Esophagus muscularis mucosa (tissue), 3 donors: Measurements from ENCODE around the gene PNO1.
"Not testable (repeated sequence)": the region's sequence is repeated elsewhere in the genome, so short reads cannot be mapped to it uniquely, and the experiment has no call there.

ENCODE experiments used
- POLR2A ChIP-seq: fragments of 450-650 bp; IDR thresholded peaks from one replicate; pipeline ENCODE4 v1.6.1; 2017; ENCODE audit warnings: antibody characterized with exemption, moderate library complexity, mild to moderate bottlenecking, low read depth
- POLR2AphosphoS5 ChIP-seq, 2 donors: sonication (generic); formaldehyde crosslinking; IDR thresholded peaks; one replicate each; pipeline ENCODE4 v1.6.1; 2017; ENCODE audit warnings: antibody characterized with exemption in 2 of 2
- TF ChIP-seq, protein P1 (sequence below), 3 experiments: fragments of 200-600 bp in 2 of 3; fragments of 450-650 bp in 1 of 3; sonication (generic) in 2 of 3; IDR thresholded peaks; one replicate each; pipeline ENCODE4 v1.5.1; 2017 to 2019; ENCODE audit warnings: antibody characterized with exemption in 3 of 3, mild to moderate bottlenecking in 2 of 3, moderate library complexity in 1 of 3

DNA sequence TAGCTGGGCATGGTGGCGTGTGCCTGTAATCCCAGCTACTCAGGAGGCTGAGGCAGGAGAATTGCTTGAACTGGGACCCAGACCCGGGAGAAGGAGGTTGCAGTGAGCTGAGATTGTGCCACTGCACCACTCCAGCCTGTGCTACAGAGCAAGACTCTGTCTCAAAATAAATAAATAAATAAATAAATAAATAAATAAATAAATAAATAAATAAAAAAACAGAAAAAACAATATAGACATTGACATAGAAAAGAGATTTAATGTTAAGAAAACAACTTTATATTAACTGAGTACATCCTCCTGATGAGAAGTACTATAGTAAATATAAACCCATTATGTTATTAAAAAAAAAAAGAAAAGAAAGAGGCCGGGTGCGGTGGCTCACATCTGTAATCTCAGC is 39.8 kb upstream of the PNO1 start:
- TF ChIP-seq POLR2AphosphoS5 (IDR thresholded peaks at IDR 0.05); POLR2A: not testable (repeated sequence)
- TF ChIP-seq, protein P1, sequence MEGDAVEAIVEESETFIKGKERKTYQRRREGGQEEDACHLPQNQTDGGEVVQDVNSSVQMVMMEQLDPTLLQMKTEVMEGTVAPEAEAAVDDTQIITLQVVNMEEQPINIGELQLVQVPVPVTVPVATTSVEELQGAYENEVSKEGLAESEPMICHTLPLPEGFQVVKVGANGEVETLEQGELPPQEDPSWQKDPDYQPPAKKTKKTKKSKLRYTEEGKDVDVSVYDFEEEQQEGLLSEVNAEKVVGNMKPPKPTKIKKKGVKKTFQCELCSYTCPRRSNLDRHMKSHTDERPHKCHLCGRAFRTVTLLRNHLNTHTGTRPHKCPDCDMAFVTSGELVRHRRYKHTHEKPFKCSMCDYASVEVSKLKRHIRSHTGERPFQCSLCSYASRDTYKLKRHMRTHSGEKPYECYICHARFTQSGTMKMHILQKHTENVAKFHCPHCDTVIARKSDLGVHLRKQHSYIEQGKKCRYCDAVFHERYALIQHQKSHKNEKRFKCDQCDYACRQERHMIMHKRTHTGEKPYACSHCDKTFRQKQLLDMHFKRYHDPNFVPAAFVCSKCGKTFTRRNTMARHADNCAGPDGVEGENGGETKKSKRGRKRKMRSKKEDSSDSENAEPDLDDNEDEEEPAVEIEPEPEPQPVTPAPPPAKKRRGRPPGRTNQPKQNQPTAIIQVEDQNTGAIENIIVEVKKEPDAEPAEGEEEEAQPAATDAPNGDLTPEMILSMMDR (IDR thresholded peaks at IDR 0.05), result not testable (repeated sequence)
